Spleen (tissue), 11 donors: ENCODE measurements around the gene DUSP8. TPM values are rescaled to one million over a fixed set of nuclear protein-coding genes. Genes with fewer than 3 reads are reported as not detected.

ENCODE experiments used
- DNase-seq: peaks from one replicate; pipeline ENCODE4 v3.0.0-alpha.2; 2020
- H3K27ac ChIP-seq, 8 donors: fragments of 200-600 bp; sonication (generic) in 7 of 8; 1 replicate in 4 of 8; 2 replicates in 4 of 8; pipeline versions ENCODE4 v1.5.0 to v1.8.0; 2016 to 2021; ENCODE audit warnings: inconsistent platforms in 4 of 8, mild to moderate bottlenecking in 4 of 8, moderate library complexity in 1 of 8
- H3K27me3 ChIP-seq, 7 donors: fragments of 200-600 bp; sonication (generic) in 6 of 7; replicated peaks in 1 of 7; 1 replicate in 4 of 7; 2 replicates in 3 of 7; pipeline versions ENCODE4 v1.5.0 to v1.8.0; 2016 to 2021; ENCODE audit warnings: inconsistent platforms in 3 of 7, mild to moderate bottlenecking in 1 of 7
- H3K36me3 ChIP-seq, 6 donors: fragments of 200-600 bp; sonication (generic) in 5 of 6; 1 replicate in 4 of 6; 2 replicates in 2 of 6; pipeline versions ENCODE4 v1.5.0 to v1.8.0; 2016 to 2021; ENCODE audit warnings: inconsistent platforms in 2 of 6
- H3K4me1 ChIP-seq, 6 donors: fragments of 200-600 bp; sonication (generic) in 5 of 6; 1 replicate in 3 of 6; 2 replicates in 3 of 6; pipeline versions ENCODE4 v1.5.0 to v1.8.0; 2016 to 2021; ENCODE audit warnings: inconsistent platforms in 3 of 6
- H3K4me3 ChIP-seq, 8 donors: fragments of 200-600 bp; sonication (generic) in 7 of 8; 1 replicate in 4 of 8; 2 replicates in 4 of 8; pipeline versions ENCODE4 v1.5.0 to v1.8.0; 2016 to 2021; ENCODE audit warnings: inconsistent platforms in 4 of 8, mild to moderate bottlenecking in 4 of 8, moderate library complexity in 2 of 8
- H3K9me3 ChIP-seq, 8 donors: fragments of 200-600 bp; sonication (generic) in 7 of 8; 1 replicate in 4 of 8; 2 replicates in 4 of 8; pipeline versions ENCODE4 v1.5.0 to v1.8.0; 2016 to 2021; ENCODE audit warnings: inconsistent platforms in 4 of 8
- CTCF ChIP-seq, 11 experiments: fragments of 200-600 bp in 7 of 11; fragments of 450-650 bp in 4 of 11; sonication (generic) in 4 of 11; IDR thresholded peaks in 8 of 11; conservative IDR thresholded peaks in 3 of 11; 1 replicate in 7 of 11; 2 replicates in 4 of 11; pipeline versions ENCODE4 v1.4.0 to v1.8.0; 2016 to 2021; ENCODE audit warnings: antibody characterized with exemption in 11 of 11, inconsistent platforms in 4 of 11, mild to moderate bottlenecking in 1 of 11
- POLR2A ChIP-seq, 3 donors: fragments of 450-650 bp; IDR thresholded peaks; one replicate each; pipeline ENCODE4 v1.5.1; 2017; ENCODE audit warnings: antibody characterized with exemption in 3 of 3, mild to moderate bottlenecking in 1 of 3
- POLR2AphosphoS5 ChIP-seq, 3 donors: sonication (generic); formaldehyde crosslinking; IDR thresholded peaks; one replicate each; pipeline ENCODE4 v1.5.1; 2017; ENCODE audit warnings: antibody characterized with exemption in 3 of 3
- WGBS, 5 donors: extraction: QIAGEN DNeasy Blood & Tissue Kit in 3 of 5; methylation state at CpG; one replicate each; pipeline versions ENCODE4 v1.1.5 to v1.1.7; 2013 to 2018; 5-methylcytosine and 5-hydroxymethylcytosine counted together
- intact Hi-C: fragments of 100-400 bp; cut with DNase I; formaldehyde crosslinking; loops from one replicate; pipeline ENCODE4 v1.15.0; 2023; ENCODE audit warnings: low total_unique reads
- polyA plus RNA-seq, 3 donors: library from polyadenylated mRNA; stranded (reverse); fragments of 200-250 nt; gene quantifications; one replicate each; pipeline ENCODE4 v1.2.1, GENCODE V29; 2013
- total RNA-seq, 7 donors: library from RNA; depleted of rRNA in 3 of 7; stranded (reverse); fragments of >200 nt in 3 of 7; fragmentation: NEBNext Ultra II Directional in 4 of 7; extraction: Animal tissue kit (Norgen Biotek cat#: 25700) in 4 of 7; gene quantifications; one replicate each; pipeline versions ENCODE4 v1.1.0 to v1.2.1, GENCODE V29; 2016 to 2021
- donor health status: healthy with polysubstance abuse.
- donor health status: DM: no; HTN: no; CAD: no; lungs with moderate emphysema.
- donor health status: DM: no; HTN: no; CAD: no.
- donor health status: Bipolar disorder and iron deficiency.
- donor health status: healthy.
- donor health status: DM: no; HTN: no; CAD: no.
- donor health status: DM: yes; HTN: yes; CAD: no.

Gene DUSP8
- total and polyA plus RNA-seq, 10 donors = 0.38 to 18.4 (median 2.6) TPM

- no peak overlapping the region for H3K4me3 ChIP-seq
- WGBS, 5 donors = 33 to 54% (median 42%) methylated on average over 4 of the region's 4 CpGs
- H3K4me1 ChIP-seq = peaks cover 16 to 98% (median 53%) of the 10 kb centered on the region in 6 donors
- peaks cover 0 to 5% (median 0%) of the 10 kb centered on the region in 6 donors for H3K36me3 ChIP-seq
- DNase-seq = no peak
- intact Hi-C loops = loop anchor here (10.0 kb wide), 1 partner anchor 219 kb away; the partner anchor contains the start of gene TOLLIP
- no peaks in the 10 kb centered on the region for H3K27me3 ChIP-seq
- no peak overlapping the region for H3K27ac ChIP-seq
- no peaks in the 10 kb centered on the region for H3K9me3 ChIP-seq
- TF ChIP-seq POLR2AphosphoS5 (IDR thresholded peaks at IDR 0.05) (peak in 2 of 3 donors; percentile 36 to 50), CTCF (IDR thresholded peaks at IDR 0.05 in 8 of 11, conservative IDR thresholded peaks at IDR 0.05 in 3 of 11) (no peak)
Observed at GRCh38 chr11:1523779-1524178, 48.3 kb downstream of the DUSP8 start.

GRCh38 chr11:1523077-1523476 lies 49.0 kb downstream of the DUSP8 start:
- Histone ChIP-seq H3K9me3 (no peaks in the 10 kb centered on the region), H3K27me3 (no peaks in the 10 kb centered on the region), H3K4me1 (peaks cover 16 to 98% (median 56%) of the 10 kb centered on the region in 6 donors), H3K27ac (no peak overlapping the region), H3K4me3 (no peak overlapping the region), H3K36me3 (peaks cover 0 to 5% (median 0%) of the 10 kb centered on the region in 6 donors)
- no peak for DNase-seq
- TF ChIP-seq POLR2AphosphoS5 (IDR thresholded peaks at IDR 0.05) (no peak), CTCF (IDR thresholded peaks at IDR 0.05 in 8 of 11, conservative IDR thresholded peaks at IDR 0.05 in 3 of 11) (no peak), POLR2A (IDR thresholded peaks at IDR 0.05) (no peak)
- WGBS, 5 donors = 94 to 97% (median 96%) methylated on average over 6 of the region's 6 CpGs
- intact Hi-C loops = loop anchor here (10.0 kb wide), 1 partner anchor 218 kb away; the partner anchor contains the start of gene TOLLIP

- WGBS, 5 donors = 70 to 87% (median 84%) methylated on average over 8 of the region's 8 CpGs
Observed at GRCh38 chr11:1522081-1522424, 50.0 kb downstream of the DUSP8 start.

More at GRCh38 chr11:1522081-1522424, 50.0 kb downstream of the DUSP8 start:
- H3K4me3 ChIP-seq = no peak overlapping the region
- H3K9me3 ChIP-seq = no peaks in the 10 kb centered on the region
- no peaks in the 10 kb centered on the region for H3K27me3 ChIP-seq
- intact Hi-C loops = loop anchor here (10.0 kb wide), 1 partner anchor 217 kb away; the partner anchor contains the start of gene TOLLIP
- no peak overlapping the region for H3K27ac ChIP-seq
- TF ChIP-seq POLR2A (IDR thresholded peaks at IDR 0.05) = no peak
- TF ChIP-seq CTCF (IDR thresholded peaks at IDR 0.05 in 8 of 11, conservative IDR thresholded peaks at IDR 0.05 in 3 of 11) = peak in 1 of 11 experiments; percentile 2
- H3K36me3 ChIP-seq = peaks cover 0 to 5% (median 0%) of the 10 kb centered on the region in 6 donors
- no peak for DNase-seq
- H3K4me1 ChIP-seq = peaks cover 16 to 98% (median 59%) of the 10 kb centered on the region in 6 donors
